H1 (cell line): Measurements from ENCODE around the gene ROR1.

Experiments used
- ATF3 ChIP-seq: IDR thresholded peaks from 2 replicates; pipeline ENCODE4 v1.6.1; 2011; ENCODE audit warnings: low read depth, mild to moderate bottlenecking, low read length; ENCODE audit not compliant: insufficient read depth
- CTCF ChIP-seq, 3 experiments: IDR thresholded peaks; 1 replicate in 2 of 3; 2 replicates in 1 of 3; pipeline versions ENCODE4 v1.5.1 to v1.6.1; 2011; ENCODE audit warnings: low read length in 3 of 3, mild to moderate bottlenecking in 3 of 3, inconsistent platforms in 2 of 3, low read depth in 1 of 3, moderate library complexity in 1 of 3; ENCODE audit not compliant: insufficient read depth in 1 of 3; ENCODE audit errors: control extremely low read depth in 1 of 3
- EP300 ChIP-seq, 2 experiments: IDR thresholded peaks; 1 replicate in 1 of 2; 2 replicates in 1 of 2; pipeline ENCODE4 v1.6.1; 2011 to 2012; ENCODE audit warnings: low read depth in 2 of 2, low read length in 2 of 2, mild to moderate bottlenecking in 2 of 2, borderline replicate concordance in 1 of 2, inconsistent platforms in 1 of 2, moderate library complexity in 1 of 2
- GTF2F1 ChIP-seq: IDR thresholded peaks from 2 replicates; pipeline ENCODE4 v1.6.1; 2012; ENCODE audit warnings: low read depth, low read length, improper control_type of control experiment, borderline replicate concordance
- HDAC2 ChIP-seq, 2 experiments: fragments of 300-600 bp in 1 of 2; sonication (generic) in 1 of 2; IDR thresholded peaks; 2 replicates each; pipeline ENCODE4 v1.6.1; 2011 to 2012; ENCODE audit warnings: low read depth in 2 of 2, low read length in 2 of 2, mild to moderate bottlenecking in 2 of 2, moderate library complexity in 2 of 2, borderline replicate concordance in 1 of 2, inconsistent platforms in 1 of 2
- NANOG ChIP-seq: IDR thresholded peaks from 2 replicates; pipeline ENCODE4 v1.6.1; 2011; ENCODE audit warnings: low read length, low read depth, mild to moderate bottlenecking, inconsistent platforms; ENCODE audit not compliant: insufficient read depth, poor library complexity, severe bottlenecking
- NRF1 ChIP-seq: IDR thresholded peaks from 2 replicates; pipeline ENCODE4 v1.6.1; 2011; ENCODE audit warnings: mild to moderate bottlenecking, low read depth, low read length, improper control_type of control experiment
- POLR2A ChIP-seq, 2 experiments: IDR thresholded peaks; 1 replicate in 1 of 2; 2 replicates in 1 of 2; pipeline ENCODE4 v1.6.1; 2011; ENCODE audit warnings: low read depth in 2 of 2, low read length in 2 of 2, mild to moderate bottlenecking in 2 of 2; ENCODE audit errors: control extremely low read depth in 1 of 2
- SP4 ChIP-seq: IDR thresholded peaks from 2 replicates; pipeline ENCODE4 v1.6.1; 2012; ENCODE audit warnings: low read length, inconsistent platforms
- YY1 ChIP-seq: IDR thresholded peaks from 2 replicates; pipeline ENCODE4 v1.6.1; 2011; ENCODE audit warnings: low read depth, mild to moderate bottlenecking, low read length
- TF ChIP-seq, protein P1 (sequence below): IDR thresholded peaks from 2 replicates; pipeline ENCODE4 v1.6.1; 2012; ENCODE audit warnings: inconsistent platforms

DNA sequence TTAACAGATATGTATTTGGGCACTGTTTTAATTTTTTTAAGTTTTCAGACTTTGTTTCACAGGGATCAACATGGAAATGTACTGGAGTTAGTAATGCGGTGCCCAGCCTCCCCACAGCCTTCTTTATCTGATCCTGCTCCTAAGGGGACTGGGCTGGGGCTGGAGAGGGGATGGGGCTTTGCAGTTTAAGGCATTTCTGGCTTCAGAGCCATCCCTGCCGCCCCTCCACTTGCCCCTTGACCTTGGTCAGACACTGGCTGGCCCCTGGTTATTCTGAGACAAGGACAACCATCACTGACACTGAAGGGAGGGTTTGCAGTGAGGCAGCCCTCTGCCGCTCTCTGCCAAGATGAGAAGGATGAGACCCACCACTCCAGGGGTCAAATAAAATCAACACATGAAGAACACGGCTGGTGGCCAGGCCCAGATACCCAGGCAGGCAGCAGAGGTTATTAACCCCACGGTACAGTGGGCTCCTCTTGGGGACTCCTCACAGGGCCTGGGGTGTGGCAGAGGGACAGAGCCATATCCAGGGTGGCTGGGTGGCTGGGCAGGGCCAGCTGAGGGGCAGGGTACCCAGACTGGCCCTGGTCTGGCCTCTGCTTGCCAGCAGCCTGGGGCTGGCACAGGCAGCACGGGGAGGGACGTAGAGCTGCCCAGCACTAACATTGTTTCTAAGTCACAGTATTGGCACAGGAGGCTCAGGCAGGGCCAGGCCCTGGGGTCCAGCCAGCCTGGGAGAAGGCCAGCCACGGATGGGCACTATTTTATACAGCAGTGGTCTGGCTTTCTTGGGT is 422.5 kb downstream of the ROR1 start:
- TF ChIP-seq EP300 (IDR thresholded peaks at IDR 0.05; ENCODE audit: borderline replicate concordance in 1 of 2, low read depth in 2 of 2, low read length in 2 of 2) (no peak), SP4 (no peak), POLR2A (IDR thresholded peaks at IDR 0.05; ENCODE audit: control extremely low read depth in 1 of 2, low read depth in 2 of 2, low read length in 2 of 2) (no peak), CTCF (IDR thresholded peaks at IDR 0.05; ENCODE audit: control extremely low read depth in 1 of 3, insufficient read depth in 1 of 3, low read depth in 1 of 3, low read length in 3 of 3) (no peak), NANOG (no peak), NRF1 (no peak), HDAC2 (IDR thresholded peaks at IDR 0.05; ENCODE audit: borderline replicate concordance in 1 of 2, low read depth in 2 of 2, low read length in 2 of 2) (no peak), GTF2F1 (no peak), YY1 (no peak), ATF3 (no peak)
- TF ChIP-seq, protein P1, sequence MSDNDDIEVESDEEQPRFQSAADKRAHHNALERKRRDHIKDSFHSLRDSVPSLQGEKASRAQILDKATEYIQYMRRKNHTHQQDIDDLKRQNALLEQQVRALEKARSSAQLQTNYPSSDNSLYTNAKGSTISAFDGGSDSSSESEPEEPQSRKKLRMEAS: no peak
